Left lung (tissue), 10 donors: Measurements from ENCODE around the gene KDM5A. TPM values are rescaled to one million over a fixed set of nuclear protein-coding genes. Genes with fewer than 3 reads are reported as not detected.

Source experiments
- ATAC-seq: fragments of 200-7000 bp; cut with Tn5 transposase; one replicate; pipeline ENCODE4 v1.9.1; 2020; ENCODE audit warnings: moderate library complexity
- DNase-seq, 4 donors: peaks; one replicate each; pipeline ENCODE4 v3.0.0-alpha.2; 2013 to 2020
- H3K27ac ChIP-seq, 2 donors: fragments of 200-600 bp; sonication (generic) in 1 of 2; one replicate each; pipeline versions ENCODE4 v1.5.0 to v1.8.0; 2020 to 2021
- H3K27me3 ChIP-seq, 2 donors: fragments of 200-600 bp; sonication (generic) in 1 of 2; one replicate each; pipeline versions ENCODE4 v1.5.0 to v1.8.0; 2020 to 2021
- H3K36me3 ChIP-seq, 2 donors: fragments of 200-600 bp; sonication (generic) in 1 of 2; one replicate each; pipeline versions ENCODE4 v1.5.0 to v1.8.0; 2020 to 2021
- H3K4me1 ChIP-seq, 2 donors: fragments of 200-600 bp; one replicate each; pipeline ENCODE4 v1.8.0; 2021
- H3K4me3 ChIP-seq, 2 donors: fragments of 200-600 bp; sonication (generic) in 1 of 2; one replicate each; pipeline versions ENCODE4 v1.5.0 to v1.8.0; 2020 to 2021; ENCODE audit warnings: mild to moderate bottlenecking in 1 of 2
- H3K9me3 ChIP-seq, 2 donors: fragments of 200-600 bp; sonication (generic) in 1 of 2; one replicate each; pipeline versions ENCODE4 v1.5.0 to v1.8.0; 2020 to 2021
- CTCF ChIP-seq, 2 donors: fragments of 200-600 bp; sonication (generic) in 1 of 2; IDR thresholded peaks; one replicate each; pipeline versions ENCODE4 v1.5.0 to v1.8.0; 2021; ENCODE audit warnings: antibody characterized with exemption in 2 of 2
- intact Hi-C, 2 donors: fragments of 100-400 bp; cut with DNase I; formaldehyde crosslinking; loops; one replicate each; pipeline versions ENCODE4 v1.11.2 to v1.14.2; 2022
- polyA plus RNA-seq, 6 donors: library from polyadenylated mRNA; unstranded; fragments of 120-200 nt; gene quantifications; one replicate each; pipeline ENCODE4 v1.2.1, GENCODE V29; 2013; ENCODE audit not compliant: insufficient read length in 6 of 6
- total RNA-seq, 2 donors: library from RNA; stranded (reverse); fragmentation: NEBNext Ultra II Directional; extraction: Animal tissue kit (Norgen Biotek cat#: 25700); gene quantifications; one replicate each; pipeline ENCODE4 v1.2.1, GENCODE V29; 2021
- donor health status: DM: no; HTN: yes; CAD: no.
- donor health status: DM: no; HTN: no; CAD: no.

Gene KDM5A
- total and polyA plus RNA-seq, 8 donors, result 41.2 to 66.9 (median 51.5) TPM

GRCh38 chr12:256958-257357 is 132.2 kb downstream of the KDM5A start:
- Histone ChIP-seq H3K4me3 (no peak overlapping the region), H3K27me3 (peaks cover 0 to 62% of the 10 kb centered on the region in 2 donors), H3K27ac (no peak overlapping the region), H3K9me3 (no peaks in the 10 kb centered on the region), H3K36me3 (no peaks in the 10 kb centered on the region), H3K4me1 (no peaks in the 10 kb centered on the region)
- DNase-seq (no peak), ATAC-seq (no peak)
- intact Hi-C loops, result no loop called here
- TF ChIP-seq CTCF (IDR thresholded peaks at IDR 0.05), result no peak

GRCh38 chr12:256225-256624 is 132.9 kb downstream of the KDM5A start:
- Histone ChIP-seq H3K4me1 (no peaks in the 10 kb centered on the region), H3K27ac (no peak overlapping the region), H3K36me3 (no peaks in the 10 kb centered on the region), H3K27me3 (peaks cover 0 to 55% of the 10 kb centered on the region in 2 donors), H3K9me3 (no peaks in the 10 kb centered on the region), H3K4me3 (no peak overlapping the region)
- ATAC-seq, result no peak
- DNase-seq, result no peak
- TF ChIP-seq CTCF (IDR thresholded peaks at IDR 0.05), result no peak
- intact Hi-C loops, result no loop called here

- no peak for ATAC-seq
- Histone ChIP-seq H3K27me3 (peaks cover 0 to 43% of the 10 kb centered on the region in 2 donors), H3K9me3 (no peaks in the 10 kb centered on the region), H3K27ac (no peak overlapping the region), H3K36me3 (no peaks in the 10 kb centered on the region), H3K4me3 (no peak overlapping the region), H3K4me1 (no peaks in the 10 kb centered on the region)
- no peak for DNase-seq
- TF ChIP-seq CTCF (IDR thresholded peaks at IDR 0.05), result no peak
- intact Hi-C loops, result no loop called here
Measured at GRCh38 chr12:254912-255311, 134.2 kb downstream of the KDM5A start.

- Histone ChIP-seq H3K36me3 (no peaks in the 10 kb centered on the region), H3K9me3 (no peaks in the 10 kb centered on the region), H3K4me3 (no peak overlapping the region), H3K27ac (no peak overlapping the region), H3K27me3 (peaks cover 0 to 36% of the 10 kb centered on the region in 2 donors), H3K4me1 (no peaks in the 10 kb centered on the region)
- DNase-seq (no peak), ATAC-seq (no peak)
- intact Hi-C loops, result no loop called here
- no peak for TF ChIP-seq CTCF (IDR thresholded peaks at IDR 0.05)
Measured at GRCh38 chr12:254039-254438, 135.1 kb downstream of the KDM5A start.

GRCh38 chr12:253116-253831 is 135.8 kb downstream of the KDM5A start:
- Histone ChIP-seq H3K36me3 (no peaks in the 10 kb centered on the region), H3K4me3 (no peak overlapping the region), H3K27me3 (peaks cover 0 to 32% of the 10 kb centered on the region in 2 donors), H3K4me1 (no peaks in the 10 kb centered on the region), H3K9me3 (no peaks in the 10 kb centered on the region), H3K27ac (no peak overlapping the region)
- intact Hi-C loops, result no loop called here
- DNase-seq (no peak), ATAC-seq (no peak)
- TF ChIP-seq CTCF (IDR thresholded peaks at IDR 0.05), result no peak
